Measurements from ENCODE around the gene RASGRF2.
"Not testable (repeated sequence)": the region's sequence is repeated elsewhere in the genome, so short reads cannot be mapped to it uniquely, and the experiment has no call there.

RASGRF2 gene

GRCh38 chr5:81117566-81117965 is 157.4 kb downstream of the RASGRF2 start:
- POLR2A ChIA-PET: no interaction called here
- no peak for DNase-seq (ENCODE audit: low read depth, low spot score)
- CTCF ChIA-PET: no interaction called here
- no peak overlapping the region for H3K4me3 ChIP-seq (ENCODE audit: low read depth, low read length)
- TF ChIP-seq CTCF (IDR thresholded peaks at IDR 0.05; ENCODE audit: insufficient read depth, low read length, missing control alignments): no peak

DNA sequence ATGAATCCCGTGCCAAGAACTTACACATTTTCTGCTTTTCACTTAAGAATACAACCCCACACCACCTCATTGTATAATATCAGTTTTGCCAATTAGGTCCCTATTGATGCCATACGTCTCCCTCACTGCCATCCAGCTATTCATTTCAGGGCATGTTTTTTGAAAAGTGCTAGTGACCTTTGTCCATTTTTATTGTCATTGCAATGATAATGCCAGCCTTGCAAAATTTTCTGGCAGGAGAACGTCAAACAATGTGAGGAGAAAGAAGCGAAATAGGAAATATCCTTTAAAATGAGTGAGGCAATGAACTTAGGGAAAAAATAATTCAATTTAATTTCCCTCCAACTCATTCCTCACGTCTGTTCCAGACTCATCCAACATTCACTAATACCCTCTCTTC is 161.1 kb downstream of the RASGRF2 start:
- no peak for TF ChIP-seq CTCF (IDR thresholded peaks at IDR 0.05; ENCODE audit: insufficient read depth, low read length, missing control alignments)

DNA sequence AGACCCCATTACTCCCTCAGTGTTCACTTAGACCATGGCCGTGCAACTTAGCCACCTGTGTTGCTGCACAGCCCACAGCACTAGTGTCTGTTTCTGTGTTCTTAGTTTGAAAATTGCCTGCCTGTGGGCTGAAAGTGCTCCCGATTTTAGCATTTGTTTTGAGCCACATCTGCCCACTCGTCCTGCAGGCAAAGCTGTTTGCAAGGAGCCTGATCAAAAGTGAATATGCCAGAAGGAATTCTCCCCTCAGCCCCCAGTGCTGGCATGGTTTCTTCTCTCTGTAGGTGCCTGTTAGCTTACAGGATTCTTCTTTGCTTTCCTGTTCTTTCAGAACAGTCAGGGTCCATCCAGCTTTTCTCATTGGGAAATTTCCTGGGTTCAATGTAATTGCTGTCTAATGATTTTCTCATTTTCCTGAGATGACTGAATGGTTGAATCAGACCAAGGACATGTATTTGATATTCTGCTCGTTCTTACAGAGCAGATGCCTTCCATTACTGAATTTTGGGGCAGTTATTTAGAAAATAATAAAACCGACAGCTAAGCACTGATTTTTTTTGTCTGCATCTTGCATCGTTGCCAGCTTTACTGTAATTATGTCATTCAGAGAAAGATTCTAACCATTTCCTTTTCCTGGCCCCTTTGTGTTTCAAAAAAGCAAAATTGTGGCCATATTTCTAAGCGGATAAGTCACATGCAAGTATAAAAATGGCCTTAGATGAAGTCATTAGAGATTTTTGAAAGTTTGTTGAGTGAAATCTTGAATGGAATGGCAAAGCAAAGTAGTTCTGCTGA is 161.9 kb downstream of the RASGRF2 start:
- POLR2A ChIA-PET: no interaction called here
- CTCF ChIA-PET: interaction anchor here (1.9 kb wide), 1 partner anchor 12 kb away, joined by 5 read pairs; no protein-coding TSS in a partner anchor
- TF ChIP-seq CTCF (IDR thresholded peaks at IDR 0.05; ENCODE audit: insufficient read depth, low read length, missing control alignments): no peak

More for the DNA sequence above, 161.1 kb downstream of the RASGRF2 start:
- ChIA-PET CTCF (interaction anchor here (1.9 kb wide), 1 partner anchor 11 kb away, joined by 5 read pairs; no protein-coding TSS in a partner anchor), POLR2A (no interaction called here)
- no peak for DNase-seq (ENCODE audit: low read depth, low spot score)
- H3K4me3 ChIP-seq (ENCODE audit: low read depth, low read length): no peak overlapping the region

GRCh38 chr5:81124689-81125088 is 164.5 kb downstream of the RASGRF2 start:
- POLR2A ChIA-PET, CTCF ChIA-PET: not testable (repeated sequence)

More for the DNA sequence above, 161.9 kb downstream of the RASGRF2 start:
- H3K4me3 ChIP-seq (ENCODE audit: low read depth, low read length): no peak overlapping the region
- DNase-seq (ENCODE audit: low read depth, low spot score): no peak

GRCh38 chr5:81125959-81126358 is 165.8 kb downstream of the RASGRF2 start:
- TF ChIP-seq CTCF (IDR thresholded peaks at IDR 0.05; ENCODE audit: insufficient read depth, low read length, missing control alignments): no peak
- POLR2A ChIA-PET: no interaction called here
- no peak for DNase-seq (ENCODE audit: low read depth, low spot score)
- CTCF ChIA-PET: interaction anchor here (0.8 kb wide), 1 partner anchor 18 kb away, joined by 4 read pairs; no protein-coding TSS in a partner anchor
- no peak overlapping the region for H3K4me3 ChIP-seq (ENCODE audit: low read depth, low read length)

More at GRCh38 chr5:81124689-81125088, 164.5 kb downstream of the RASGRF2 start:
- not testable (repeated sequence) for H3K4me3 ChIP-seq (ENCODE audit: low read depth, low read length); DNase-seq (ENCODE audit: low read depth, low spot score)

GRCh38 chr5:81128416-81128815 is 168.3 kb downstream of the RASGRF2 start:
- H3K4me3 ChIP-seq (ENCODE audit: low read depth, low read length): no peak overlapping the region
- no peak for DNase-seq (ENCODE audit: low read depth, low spot score)
- TF ChIP-seq CTCF (IDR thresholded peaks at IDR 0.05; ENCODE audit: insufficient read depth, low read length, missing control alignments): no peak
- POLR2A ChIA-PET: no interaction called here
- CTCF ChIA-PET: no interaction called here

DNA sequence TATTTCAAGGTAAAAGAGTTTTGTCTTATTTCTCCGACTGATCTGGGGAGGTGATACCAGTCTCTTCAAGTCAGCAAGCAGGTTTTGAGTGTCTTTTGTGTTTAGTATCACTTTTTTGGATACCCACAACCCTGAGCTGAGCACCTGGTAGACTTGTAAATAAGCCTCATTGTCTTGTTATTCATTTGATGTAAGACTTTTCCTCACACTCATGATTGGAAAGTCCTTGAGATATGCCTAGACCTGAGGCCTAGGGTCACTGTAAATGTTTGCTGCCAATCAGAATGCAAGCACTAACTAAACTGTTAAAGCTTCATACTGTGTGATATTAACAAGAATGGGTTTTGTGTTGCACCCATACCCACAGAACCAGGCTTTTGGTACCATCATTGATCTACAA is 172.2 kb downstream of the RASGRF2 start:
- H3K4me3 ChIP-seq (ENCODE audit: low read depth, low read length): no peak overlapping the region
- no peak for TF ChIP-seq CTCF (IDR thresholded peaks at IDR 0.05; ENCODE audit: insufficient read depth, low read length, missing control alignments)
- ChIA-PET POLR2A (no interaction called here), CTCF (no interaction called here)
- DNase-seq (ENCODE audit: low read depth, low spot score): no peak

Data from AG04449 (cell line).